Large intestine (tissue), 1 donor: Measurements from ENCODE around the gene KRTAP9-6. TPM values are rescaled to one million over a fixed set of nuclear protein-coding genes. Genes with fewer than 3 reads are reported as not detected.

Experiments used
- polyA plus RNA-seq: library from polyadenylated mRNA; unstranded; fragments of 120-200 nt; gene quantifications from one replicate; pipeline ENCODE4 v1.2.1, GENCODE V29; 2013

Gene KRTAP9-6
- polyA plus RNA-seq, 1 donor: not detected

Other genes with a start within 250 kb of the KRTAP9-6 start
- not detected for gene KRTAP1-5, start 238.2 kb upstream of the KRTAP9-6 start, polyA plus RNA-seq
- gene KRTAP1-4, start 235.2 kb upstream of the KRTAP9-6 start, polyA plus RNA-seq: not detected
- not detected for gene KRTAP1-3, start 230.5 kb upstream of the KRTAP9-6 start, polyA plus RNA-seq
- not detected for gene KRTAP1-1, start 223.9 kb upstream of the KRTAP9-6 start, polyA plus RNA-seq
- not detected for gene KRTAP2-1, start 218.1 kb upstream of the KRTAP9-6 start, polyA plus RNA-seq
- not detected for gene KRTAP2-2, start 210.1 kb upstream of the KRTAP9-6 start, polyA plus RNA-seq
- gene KRTAP2-3, start 205.3 kb upstream of the KRTAP9-6 start, polyA plus RNA-seq: not detected
- not detected for gene KRTAP2-4, start 199.5 kb upstream of the KRTAP9-6 start, polyA plus RNA-seq
- gene KRTAP4-7, start 181.2 kb upstream of the KRTAP9-6 start, polyA plus RNA-seq: not detected
- gene KRTAP4-8, start 167.2 kb upstream of the KRTAP9-6 start, polyA plus RNA-seq: not detected
- gene KRTAP4-16, start 163.2 kb upstream of the KRTAP9-6 start, polyA plus RNA-seq: not detected
- gene KRTAP4-9, start 160.0 kb upstream of the KRTAP9-6 start, polyA plus RNA-seq: not detected
- gene KRTAP4-11, start 147.0 kb upstream of the KRTAP9-6 start, polyA plus RNA-seq: not detected
- not detected for gene KRTAP4-12, start 141.2 kb upstream of the KRTAP9-6 start, polyA plus RNA-seq
- gene KRTAP4-6, start 124.8 kb upstream of the KRTAP9-6 start, polyA plus RNA-seq: not detected
- gene KRTAP4-5, start 115.6 kb upstream of the KRTAP9-6 start, polyA plus RNA-seq: not detected
- not detected for gene KRTAP4-4, start 104.6 kb upstream of the KRTAP9-6 start, polyA plus RNA-seq
- not detected for gene KRTAP4-3, start 97.2 kb upstream of the KRTAP9-6 start, polyA plus RNA-seq
- not detected for gene KRTAP4-2, start 87.2 kb upstream of the KRTAP9-6 start, polyA plus RNA-seq
- not detected for gene KRTAP4-1, start 80.5 kb upstream of the KRTAP9-6 start, polyA plus RNA-seq
- not detected for gene KRTAP9-1, start 75.5 kb upstream of the KRTAP9-6 start, polyA plus RNA-seq
- not detected for gene KRTAP9-2, start 38.7 kb upstream of the KRTAP9-6 start, polyA plus RNA-seq
- gene KRTAP9-3, start 32.9 kb upstream of the KRTAP9-6 start, polyA plus RNA-seq: not detected
- gene KRTAP9-8, start 27.4 kb upstream of the KRTAP9-6 start, polyA plus RNA-seq: not detected
- not detected for gene KRTAP9-4, start 15.7 kb upstream of the KRTAP9-6 start, polyA plus RNA-seq
- not detected for gene KRTAP9-9, start 10.0 kb upstream of the KRTAP9-6 start, polyA plus RNA-seq
- gene KRTAP9-7, start 10.3 kb downstream of the KRTAP9-6 start, polyA plus RNA-seq: not detected
- gene KRTAP29-1, start 37.5 kb downstream of the KRTAP9-6 start, polyA plus RNA-seq: not detected
- not detected for gene KRTAP16-1, start 43.9 kb downstream of the KRTAP9-6 start, polyA plus RNA-seq
- 0.07 TPM for gene KRTAP17-1, start 50.3 kb downstream of the KRTAP9-6 start, polyA plus RNA-seq
- not detected for gene KRT33A, start 85.5 kb downstream of the KRTAP9-6 start, polyA plus RNA-seq
- not detected for gene KRT33B, start 104.4 kb downstream of the KRTAP9-6 start, polyA plus RNA-seq
- not detected for gene KRT34, start 116.9 kb downstream of the KRTAP9-6 start, polyA plus RNA-seq
- not detected for gene KRT31, start 132.2 kb downstream of the KRTAP9-6 start, polyA plus RNA-seq
- gene KRT37, start 159.2 kb downstream of the KRTAP9-6 start, polyA plus RNA-seq: not detected
- gene KRT38, start 175.6 kb downstream of the KRTAP9-6 start, polyA plus RNA-seq: not detected
- not detected for gene KRT32, start 202.0 kb downstream of the KRTAP9-6 start, polyA plus RNA-seq
- gene KRT35, start 215.8 kb downstream of the KRTAP9-6 start, polyA plus RNA-seq: not detected
- 0.03 TPM for gene KRT36, start 224.5 kb downstream of the KRTAP9-6 start, polyA plus RNA-seq
- 0.94 TPM for gene KRT13, start 240.2 kb downstream of the KRTAP9-6 start, polyA plus RNA-seq